GM10266 (cell line): ENCODE measurements around the gene CEP112.

Source experiments
- DNase-seq: peaks from one replicate; pipeline ENCODE4 v3.0.0; 2012; ENCODE audit errors: extremely low spot score
- CTCF ChIP-seq: IDR thresholded peaks from 2 replicates; pipeline ENCODE4 v1.5.1; 2012; ENCODE audit warnings: mild to moderate bottlenecking, low read depth; ENCODE audit not compliant: control insufficient read depth, insufficient read depth; ENCODE audit errors: missing control alignments

The CEP112 gene

GRCh38 chr17:65598746-65599145 is 593.2 kb downstream of the CEP112 start:
- no peak for DNase-seq
- no peak for TF ChIP-seq CTCF

- no peak for DNase-seq
- no peak for TF ChIP-seq CTCF
Measured at GRCh38 chr17:65595071-65595656, 596.8 kb downstream of the CEP112 start.

GRCh38 chr17:65593855-65594845 is 597.8 kb downstream of the CEP112 start:
- no peak for TF ChIP-seq CTCF
- DNase-seq: no peak

- TF ChIP-seq CTCF: no peak
- DNase-seq: no peak
Measured at GRCh38 chr17:65593092-65593854, 598.7 kb downstream of the CEP112 start.

GRCh38 chr17:65592125-65592965 is 599.6 kb downstream of the CEP112 start:
- TF ChIP-seq CTCF: no peak
- no peak for DNase-seq

- no peak for DNase-seq
Measured at GRCh38 chr17:65589321-65589720, 602.6 kb downstream of the CEP112 start.

More at GRCh38 chr17:65589321-65589720, 602.6 kb downstream of the CEP112 start:
- no peak for TF ChIP-seq CTCF
